Measurements from ENCODE around the gene PSMB7. TPM values are rescaled to one million over a fixed set of nuclear protein-coding genes. Genes with fewer than 3 reads are reported as not detected.

The PSMB7 gene
- total RNA-seq, 1 experiment from 2014 or later: 187 TPM

DNA sequence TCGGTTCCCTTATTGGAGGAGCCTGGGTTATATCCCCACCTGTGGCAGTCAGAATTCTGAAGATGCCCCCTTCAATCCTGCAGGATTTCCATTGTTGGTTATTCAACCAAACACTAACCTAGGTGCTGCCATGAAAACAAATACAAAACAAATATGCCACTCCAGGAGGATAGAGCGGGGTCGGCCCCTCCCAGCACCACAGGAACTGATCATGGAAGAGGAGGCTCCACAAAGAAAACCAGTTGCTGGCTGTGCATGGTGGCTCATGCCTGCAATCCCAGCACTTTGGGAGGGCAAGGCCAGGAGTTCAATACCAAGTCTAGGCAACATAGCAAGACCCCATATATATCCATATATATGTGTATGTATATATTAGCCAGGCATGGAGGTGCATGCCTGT lies 21.8 kb upstream of the PSMB7 start:
- H3K9me3 Mint-ChIP-seq: peaks cover 3% of the 10 kb centered on the region; the same call in 1 of the 2 replicates
- no peaks in the 10 kb centered on the region for H3K36me3 Mint-ChIP-seq
- ChIA-PET POLR2A (no interaction called here), CTCF (no interaction called here)
- H3K4me1 Mint-ChIP-seq: no peaks in the 10 kb centered on the region
- ATAC-seq: no peak
- DNase-seq (ENCODE audit: low spot score): peak; percentile 1
- H3K27ac Mint-ChIP-seq: no peak overlapping the region
- TF ChIP-seq, protein P1, sequence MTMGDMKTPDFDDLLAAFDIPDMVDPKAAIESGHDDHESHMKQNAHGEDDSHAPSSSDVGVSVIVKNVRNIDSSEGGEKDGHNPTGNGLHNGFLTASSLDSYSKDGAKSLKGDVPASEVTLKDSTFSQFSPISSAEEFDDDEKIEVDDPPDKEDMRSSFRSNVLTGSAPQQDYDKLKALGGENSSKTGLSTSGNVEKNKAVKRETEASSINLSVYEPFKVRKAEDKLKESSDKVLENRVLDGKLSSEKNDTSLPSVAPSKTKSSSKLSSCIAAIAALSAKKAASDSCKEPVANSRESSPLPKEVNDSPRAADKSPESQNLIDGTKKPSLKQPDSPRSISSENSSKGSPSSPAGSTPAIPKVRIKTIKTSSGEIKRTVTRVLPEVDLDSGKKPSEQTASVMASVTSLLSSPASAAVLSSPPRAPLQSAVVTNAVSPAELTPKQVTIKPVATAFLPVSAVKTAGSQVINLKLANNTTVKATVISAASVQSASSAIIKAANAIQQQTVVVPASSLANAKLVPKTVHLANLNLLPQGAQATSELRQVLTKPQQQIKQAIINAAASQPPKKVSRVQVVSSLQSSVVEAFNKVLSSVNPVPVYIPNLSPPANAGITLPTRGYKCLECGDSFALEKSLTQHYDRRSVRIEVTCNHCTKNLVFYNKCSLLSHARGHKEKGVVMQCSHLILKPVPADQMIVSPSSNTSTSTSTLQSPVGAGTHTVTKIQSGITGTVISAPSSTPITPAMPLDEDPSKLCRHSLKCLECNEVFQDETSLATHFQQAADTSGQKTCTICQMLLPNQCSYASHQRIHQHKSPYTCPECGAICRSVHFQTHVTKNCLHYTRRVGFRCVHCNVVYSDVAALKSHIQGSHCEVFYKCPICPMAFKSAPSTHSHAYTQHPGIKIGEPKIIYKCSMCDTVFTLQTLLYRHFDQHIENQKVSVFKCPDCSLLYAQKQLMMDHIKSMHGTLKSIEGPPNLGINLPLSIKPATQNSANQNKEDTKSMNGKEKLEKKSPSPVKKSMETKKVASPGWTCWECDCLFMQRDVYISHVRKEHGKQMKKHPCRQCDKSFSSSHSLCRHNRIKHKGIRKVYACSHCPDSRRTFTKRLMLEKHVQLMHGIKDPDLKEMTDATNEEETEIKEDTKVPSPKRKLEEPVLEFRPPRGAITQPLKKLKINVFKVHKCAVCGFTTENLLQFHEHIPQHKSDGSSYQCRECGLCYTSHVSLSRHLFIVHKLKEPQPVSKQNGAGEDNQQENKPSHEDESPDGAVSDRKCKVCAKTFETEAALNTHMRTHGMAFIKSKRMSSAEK (CRISPR knock-in tag; IDR thresholded peaks at IDR 0.05; ENCODE audit: borderline replicate concordance): no peak
- TF ChIP-seq ZBTB43 (CRISPR knock-in tag; IDR thresholded peaks at IDR 0.05) (no peak), NFYB (CRISPR knock-in tag; conservative IDR thresholded peaks at IDR 0.05; ENCODE audit: low read depth) (no peak), FOXJ3 (CRISPR knock-in tag; IDR thresholded peaks at IDR 0.05; ENCODE audit: borderline replicate concordance) (no peak), ARID4B (CRISPR knock-in tag; IDR thresholded peaks at IDR 0.05; ENCODE audit: borderline replicate concordance) (no peak), SOX15 (CRISPR knock-in tag; IDR thresholded peaks at IDR 0.05) (no peak), FOXP4 (CRISPR knock-in tag; IDR thresholded peaks at IDR 0.05) (no peak), ZBTB21 (CRISPR knock-in tag; IDR thresholded peaks at IDR 0.05; ENCODE audit: borderline replicate concordance) (no peak)
- TF ChIP-seq, protein P2, sequence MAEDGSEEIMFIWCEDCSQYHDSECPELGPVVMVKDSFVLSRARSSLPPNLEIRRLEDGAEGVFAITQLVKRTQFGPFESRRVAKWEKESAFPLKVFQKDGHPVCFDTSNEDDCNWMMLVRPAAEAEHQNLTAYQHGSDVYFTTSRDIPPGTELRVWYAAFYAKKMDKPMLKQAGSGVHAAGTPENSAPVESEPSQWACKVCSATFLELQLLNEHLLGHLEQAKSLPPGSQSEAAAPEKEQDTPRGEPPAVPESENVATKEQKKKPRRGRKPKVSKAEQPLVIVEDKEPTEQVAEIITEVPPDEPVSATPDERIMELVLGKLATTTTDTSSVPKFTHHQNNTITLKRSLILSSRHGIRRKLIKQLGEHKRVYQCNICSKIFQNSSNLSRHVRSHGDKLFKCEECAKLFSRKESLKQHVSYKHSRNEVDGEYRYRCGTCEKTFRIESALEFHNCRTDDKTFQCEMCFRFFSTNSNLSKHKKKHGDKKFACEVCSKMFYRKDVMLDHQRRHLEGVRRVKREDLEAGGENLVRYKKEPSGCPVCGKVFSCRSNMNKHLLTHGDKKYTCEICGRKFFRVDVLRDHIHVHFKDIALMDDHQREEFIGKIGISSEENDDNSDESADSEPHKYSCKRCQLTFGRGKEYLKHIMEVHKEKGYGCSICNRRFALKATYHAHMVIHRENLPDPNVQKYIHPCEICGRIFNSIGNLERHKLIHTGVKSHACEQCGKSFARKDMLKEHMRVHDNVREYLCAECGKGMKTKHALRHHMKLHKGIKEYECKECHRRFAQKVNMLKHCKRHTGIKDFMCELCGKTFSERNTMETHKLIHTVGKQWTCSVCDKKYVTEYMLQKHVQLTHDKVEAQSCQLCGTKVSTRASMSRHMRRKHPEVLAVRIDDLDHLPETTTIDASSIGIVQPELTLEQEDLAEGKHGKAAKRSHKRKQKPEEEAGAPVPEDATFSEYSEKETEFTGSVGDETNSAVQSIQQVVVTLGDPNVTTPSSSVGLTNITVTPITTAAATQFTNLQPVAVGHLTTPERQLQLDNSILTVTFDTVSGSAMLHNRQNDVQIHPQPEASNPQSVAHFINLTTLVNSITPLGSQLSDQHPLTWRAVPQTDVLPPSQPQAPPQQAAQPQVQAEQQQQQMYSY (CRISPR knock-in tag; IDR thresholded peaks at IDR 0.05): no peak
- peaks cover 14% of the 10 kb centered on the region for H3K27me3 Mint-ChIP-seq (ENCODE audit: low read depth)
- H3K4me3 Mint-ChIP-seq: no peak overlapping the region

All from WTC11 (cell line).